Measurements from ENCODE around the gene ADCY3.

ADCY3 gene

GRCh38 chr2:24872344-24873115 lies 47.5 kb downstream of the ADCY3 start:
- no peak for DNase-seq

GRCh38 chr2:24871852-24872333 lies 48.1 kb downstream of the ADCY3 start:
- no peak for DNase-seq

- DNase-seq, result no peak
Measured at GRCh38 chr2:24870891-24871705, 48.9 kb downstream of the ADCY3 start.

- no peak for DNase-seq
Measured at GRCh38 chr2:24870440-24870839, 49.6 kb downstream of the ADCY3 start.

- DNase-seq, result no peak
Measured at GRCh38 chr2:24866946-24867345, 53.1 kb downstream of the ADCY3 start.

GRCh38 chr2:24863641-24864040 lies 56.4 kb downstream of the ADCY3 start:
- no peak for DNase-seq

- no peak for DNase-seq
Measured at GRCh38 chr2:24861500-24861899, 58.5 kb downstream of the ADCY3 start.

- no peak for DNase-seq
Measured at GRCh38 chr2:24860631-24861030, 59.4 kb downstream of the ADCY3 start.

GRCh38 chr2:24859968-24860600 lies 60.0 kb downstream of the ADCY3 start:
- DNase-seq, result no peak

- no peak for DNase-seq
Measured at GRCh38 chr2:24858996-24859395, 61.0 kb downstream of the ADCY3 start.

- no peak for DNase-seq
Measured at GRCh38 chr2:24857746-24858145, 62.3 kb downstream of the ADCY3 start.

GRCh38 chr2:24856791-24857211 lies 63.2 kb downstream of the ADCY3 start:
- no peak for DNase-seq

GRCh38 chr2:24855726-24856125 lies 64.3 kb downstream of the ADCY3 start:
- no peak for DNase-seq

GRCh38 chr2:24855022-24855622 lies 64.9 kb downstream of the ADCY3 start:
- no peak for DNase-seq

- DNase-seq, result no peak
Measured at GRCh38 chr2:24853996-24854395, 66.0 kb downstream of the ADCY3 start.

GRCh38 chr2:24853046-24853445 lies 67.0 kb downstream of the ADCY3 start:
- no peak for DNase-seq

- no peak for DNase-seq
Measured at GRCh38 chr2:24852431-24853020, 67.5 kb downstream of the ADCY3 start.

GRCh38 chr2:24852026-24852425 lies 68.0 kb downstream of the ADCY3 start:
- no peak for DNase-seq

GRCh38 chr2:24850944-24851343 lies 69.1 kb downstream of the ADCY3 start:
- no peak for DNase-seq

- no peak for DNase-seq
Measured at GRCh38 chr2:24845691-24846090, 74.3 kb downstream of the ADCY3 start.

GRCh38 chr2:24844023-24844685 lies 75.9 kb downstream of the ADCY3 start:
- DNase-seq, result no peak

GRCh38 chr2:24843330-24843860 lies 76.6 kb downstream of the ADCY3 start:
- DNase-seq, result no peak

Data from MV-4-11 (cell line).